IMR-90 (cell line): Measurements from ENCODE around the gene SHISAL1. TPM values are rescaled to one million over a fixed set of nuclear protein-coding genes. Genes with fewer than 3 reads are reported as not detected.

ENCODE experiments used
- ATAC-seq: fragments of 200-7000 bp; cut with Tn5 transposase; 2 replicates; pipeline ENCODE4 v1.9.1; 2020; ENCODE audit warnings: low read depth, mild to moderate bottlenecking, moderate library complexity
- BruUV-seq: library from RNA; stranded (reverse); fragments of 400-500 nt; replicated peaks from 2 replicates; lab custom pipeline; 2021; lab: Mats Ljungman, UMichigan
- CTCF ChIA-PET: fragments of 300-600 bp; formaldehyde crosslinking; extraction: SDS; loops from one replicate; lab custom pipeline; 2021; ENCODE audit warnings: antibody characterized with exemption; lab: Yijun Ruan, JAX
- POLR2A ChIA-PET: fragments of 300-600 bp; sonication (Branson Sonifier 250); formaldehyde crosslinking; loops from one replicate; lab custom pipeline; 2022; ENCODE audit warnings: antibody characterized with exemption; ENCODE audit not compliant: unreplicated experiment; lab: Charles Lee
- DNase-seq: peaks from one replicate; pipeline ENCODE4 v3.0.0; 2013
- H2AFZ ChIP-seq: replicated peaks from 2 replicates; pipeline ENCODE3; 2013; ENCODE audit warnings: low read length, mild to moderate bottlenecking; ENCODE audit not compliant: poor library complexity
- H2AK5ac ChIP-seq: 2 replicates; pipeline ENCODE4 v1.6.1; 2013; ENCODE audit warnings: low read depth, low read length, inconsistent platforms
- H2AK9ac ChIP-seq: replicated peaks from 2 replicates; pipeline ENCODE3; 2013; ENCODE audit warnings: mild to moderate bottlenecking, low read depth, low read length, moderate library complexity; ENCODE audit not compliant: poor library complexity
- H2BK120ac ChIP-seq: 2 replicates; pipeline ENCODE4 v1.6.1; 2013; ENCODE audit warnings: low read depth, low read length, inconsistent platforms
- H2BK15ac ChIP-seq: 3 replicates; pipeline ENCODE4 v1.6.1; 2013; ENCODE audit warnings: low read depth, low read length, inconsistent platforms
- H2BK20ac ChIP-seq: 2 replicates; pipeline ENCODE4 v1.6.1; 2013; ENCODE audit warnings: low read depth, mild to moderate bottlenecking, inconsistent platforms, low read length, moderate library complexity
- H2BK5ac ChIP-seq: 2 replicates; pipeline ENCODE4 v1.6.1; 2013; ENCODE audit warnings: mild to moderate bottlenecking, low read depth, low read length, inconsistent platforms; ENCODE audit not compliant: poor library complexity, severe bottlenecking
- H3K14ac ChIP-seq: replicated peaks from 2 replicates; pipeline ENCODE4 v1.6.1; 2013; ENCODE audit warnings: low read depth, low read length, inconsistent platforms
- H3K18ac ChIP-seq: 2 replicates; pipeline ENCODE4 v1.6.1; 2013; ENCODE audit warnings: low read depth, low read length, control low read depth
- H3K23ac ChIP-seq: 2 replicates; pipeline ENCODE4 v1.6.1; 2013; ENCODE audit warnings: low read depth, low read length, inconsistent platforms
- H3K27ac ChIP-seq: 2 replicates; pipeline ENCODE4 v1.5.1; 2013; ENCODE audit warnings: mild to moderate bottlenecking, control low read depth, low read length; ENCODE audit not compliant: insufficient read depth
- H3K27me3 ChIP-seq: 2 replicates; pipeline ENCODE4 v1.6.1; 2013; ENCODE audit warnings: low read length; ENCODE audit not compliant: control insufficient read depth, insufficient read depth
- H3K36me3 ChIP-seq: 2 replicates; pipeline ENCODE4 v1.6.1; 2013; ENCODE audit warnings: low read length, mixed read lengths; ENCODE audit not compliant: control insufficient read depth, insufficient read depth
- H3K4ac ChIP-seq: 2 replicates; pipeline ENCODE4 v1.6.1; 2013; ENCODE audit warnings: low read depth, low read length, inconsistent platforms
- H3K4me1 ChIP-seq: 2 replicates; pipeline ENCODE4 v1.6.1; 2013; ENCODE audit warnings: low read length, mixed read lengths; ENCODE audit not compliant: control insufficient read depth, insufficient read depth
- H3K4me2 ChIP-seq: 2 replicates; pipeline ENCODE4 v1.6.1; 2013; ENCODE audit warnings: low read depth, mild to moderate bottlenecking, control low read depth, low read length, moderate library complexity
- H3K4me3 ChIP-seq: 2 replicates; pipeline ENCODE4 v1.5.1; 2013; ENCODE audit warnings: low read depth, mild to moderate bottlenecking, control low read depth, low read length, moderate library complexity; ENCODE audit not compliant: insufficient read depth
- H3K56ac ChIP-seq: 2 replicates; pipeline ENCODE4 v1.6.1; 2013; ENCODE audit warnings: low read length, inconsistent platforms; ENCODE audit not compliant: insufficient read depth; ENCODE audit errors: extremely low read depth
- H3K79me1 ChIP-seq, 2 experiments: 2 replicates each; pipeline ENCODE4 v1.6.1; 2013; ENCODE audit warnings: low read length in 2 of 2, inconsistent platforms in 1 of 2, low read depth in 1 of 2
- H3K9ac ChIP-seq: 2 replicates; pipeline ENCODE4 v1.6.1; 2013; ENCODE audit warnings: low read depth, low read length, control low read depth
- H3K9me1 ChIP-seq: 2 replicates; pipeline ENCODE4 v1.6.1; 2013; ENCODE audit warnings: low read length, inconsistent platforms; ENCODE audit not compliant: insufficient read depth
- H3K9me3 ChIP-seq: 2 replicates; pipeline ENCODE4 v1.6.1; 2013; ENCODE audit warnings: low read length; ENCODE audit not compliant: control insufficient read depth, insufficient read depth
- H4K20me1 ChIP-seq: 2 replicates; pipeline ENCODE4 v1.6.1; 2013; ENCODE audit warnings: low read length, inconsistent platforms; ENCODE audit not compliant: insufficient read depth
- H4K5ac ChIP-seq: 2 replicates; pipeline ENCODE4 v1.6.1; 2013; ENCODE audit warnings: mild to moderate bottlenecking, low read depth, low read length, control low read depth
- H4K8ac ChIP-seq, 2 experiments: 2 replicates each; pipeline ENCODE4 v1.6.1; 2013; ENCODE audit warnings: low read depth in 2 of 2, low read length in 2 of 2, control low read depth in 1 of 2, inconsistent platforms in 1 of 2
- H4K91ac ChIP-seq: 2 replicates; pipeline ENCODE4 v1.6.1; 2013; ENCODE audit warnings: low read depth, low read length, inconsistent platforms; ENCODE audit not compliant: insufficient read depth
- BHLHE40 ChIP-seq: fragments of 150-350 bp; IDR thresholded peaks from 2 replicates; pipeline ENCODE4 v1.6.1; 2016; ENCODE audit warnings: mild to moderate bottlenecking, low read depth, low read length
- CEBPB ChIP-seq: IDR thresholded peaks from 2 replicates; pipeline ENCODE4 v1.6.1; 2012; ENCODE audit warnings: low read depth, low read length, improper control_type of control experiment
- CHD1 ChIP-seq: IDR thresholded peaks from 2 replicates; pipeline ENCODE4 v1.6.1; 2012; ENCODE audit warnings: low read depth, low read length, improper control_type of control experiment
- FOS ChIP-seq: fragments of 150-350 bp; IDR thresholded peaks from 2 replicates; pipeline ENCODE4 v1.6.1; 2016; ENCODE audit warnings: low read depth, low read length
- MAFK ChIP-seq: IDR thresholded peaks from 2 replicates; pipeline ENCODE4 v1.6.1; 2012; ENCODE audit warnings: low read depth, low read length, improper control_type of control experiment
- MAZ ChIP-seq: IDR thresholded peaks from 2 replicates; pipeline ENCODE4 v1.6.1; 2012; ENCODE audit warnings: low read depth, mild to moderate bottlenecking, low read length, improper control_type of control experiment, moderate library complexity, borderline replicate concordance
- MXI1 ChIP-seq: IDR thresholded peaks from 2 replicates; pipeline ENCODE4 v1.6.1; 2012; ENCODE audit warnings: low read depth, mild to moderate bottlenecking, low read length, moderate library complexity, borderline replicate concordance
- NFE2L2 ChIP-seq: fragments of 150-350 bp; IDR thresholded peaks from 2 replicates; pipeline ENCODE4 v1.6.1; 2016; ENCODE audit warnings: low read depth, mild to moderate bottlenecking, low read length
- POLR2A ChIP-seq: IDR thresholded peaks from 2 replicates; pipeline ENCODE4 v1.6.1; 2012; ENCODE audit warnings: mild to moderate bottlenecking, low read depth, low read length
- RAD21 ChIP-seq: IDR thresholded peaks from 2 replicates; pipeline ENCODE4 v1.6.1; 2012; ENCODE audit warnings: low read length, improper control_type of control experiment
- RCOR1 ChIP-seq: IDR thresholded peaks from 2 replicates; pipeline ENCODE4 v1.6.1; 2012; ENCODE audit warnings: mild to moderate bottlenecking, low read length, improper control_type of control experiment; ENCODE audit not compliant: insufficient replicate concordance
- RFX5 ChIP-seq: IDR thresholded peaks from 2 replicates; pipeline ENCODE4 v1.8.0; 2012; ENCODE audit warnings: low read depth, mild to moderate bottlenecking, low read length, moderate library complexity
- SMC3 ChIP-seq: fragments of 150-350 bp; IDR thresholded peaks from 2 replicates; pipeline ENCODE4 v1.6.1; 2016; ENCODE audit warnings: low read depth, mild to moderate bottlenecking, antibody characterized with exemption, low read length, moderate library complexity
- WGBS, 2 experiments: methylation state at CpG; one replicate each; pipeline versions ENCODE4 v1.1.5 to v1.1.7; 2013; ENCODE audit warnings: missing lambda C conversion rate in 2 of 2; ENCODE audit not compliant: insufficient read length in 1 of 2; ENCODE audit errors: extremely low coverage in 2 of 2; 5-methylcytosine and 5-hydroxymethylcytosine counted together
- dilution Hi-C: fragments of 300-500 bp; cut with HindIII; formaldehyde crosslinking; loops from one replicate; pipeline ENCODE4 v1.14.3; 2018; ENCODE audit warnings: low sequenced_read_pairs; ENCODE audit not compliant: unreplicated experiment
- in situ Hi-C: fragments of 300-500 bp; cut with MboI; formaldehyde crosslinking; loops from 3 replicates; pipeline ENCODE4 v1.14.3; 2019; ENCODE audit warnings: low sequenced_read_pairs, inconsistent platforms, mixed read lengths
- intact Hi-C: fragments of 100-400 bp; cut with micrococcal nuclease; formaldehyde crosslinking; loops from 2 replicates; pipeline ENCODE4 v1.10.0; 2022
- polyA plus RNA-seq, 3 experiments: library from polyadenylated mRNA; depleted of rRNA; stranded (reverse); fragments of >200 nt; gene quantifications; 2 replicates each; pipeline ENCODE4 v1.2.3, GENCODE V29; 2012; ENCODE audit warnings: low replicate concordance in 1 of 3
- total RNA-seq: library from RNA; depleted of rRNA; stranded (reverse); fragments of >200 nt; gene quantifications from 2 replicates; pipeline ENCODE4 v1.2.3, GENCODE V29; 2012
- TF ChIP-seq, protein P1 (sequence below): conservative IDR thresholded peaks from 2 replicates; pipeline ENCODE4 v1.5.1; 2012; ENCODE audit warnings: mild to moderate bottlenecking, low read depth, low read length, improper control_type of control experiment
- TF ChIP-seq, protein P2 (sequence below): fragments of 150-350 bp; IDR thresholded peaks from 2 replicates; pipeline ENCODE4 v1.6.1; 2017; ENCODE audit warnings: mild to moderate bottlenecking, antibody characterized with exemption, low read length, low read depth
- TF ChIP-seq, protein P3 (sequence below): fragments of 150-350 bp; IDR thresholded peaks from 2 replicates; pipeline ENCODE4 v1.6.1; 2016; ENCODE audit warnings: low read depth, mild to moderate bottlenecking, low read length, moderate library complexity, borderline replicate concordance

The SHISAL1 gene
- total and polyA plus RNA-seq, 2 of the 4 experiments (the other 2 are of a cell fraction): 1.0 to 1.4 TPM

DNA sequence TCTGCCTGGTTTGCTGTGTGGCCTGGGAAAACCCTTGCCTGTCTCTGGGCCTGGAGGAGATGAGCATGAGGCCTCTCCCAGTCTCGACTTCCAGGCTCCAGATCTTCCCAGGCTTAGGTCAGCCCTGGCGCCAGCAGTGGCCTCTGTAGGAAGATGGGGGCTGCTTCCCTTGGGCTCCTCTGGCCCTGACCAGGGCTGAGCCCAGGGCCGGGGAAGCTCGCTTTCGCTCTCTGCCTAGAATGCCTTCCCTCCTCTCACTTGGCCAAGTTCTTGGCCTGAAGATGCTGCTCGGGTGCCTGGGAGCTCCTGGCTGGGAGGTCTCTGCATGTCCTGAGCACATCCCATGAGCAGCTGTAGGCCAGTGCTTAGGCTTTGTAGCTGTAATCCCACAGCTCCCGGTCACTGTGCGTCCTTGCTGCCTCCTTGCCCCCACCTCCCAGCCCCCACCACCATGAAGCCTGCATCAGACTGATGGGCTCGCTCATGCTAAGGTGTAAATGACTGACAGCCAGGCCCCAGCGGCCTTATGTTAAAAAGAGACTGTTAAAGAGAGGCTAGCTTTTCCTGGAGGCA, 25.5 kb downstream of the SHISAL1 start:
- H4K8ac ChIP-seq: no peak overlapping the region
- H3K9ac ChIP-seq: no peak overlapping the region
- no peak overlapping the region for H3K4me2 ChIP-seq
- no peak overlapping the region for H2BK20ac ChIP-seq
- H3K4me3 ChIP-seq: no peak overlapping the region
- in situ Hi-C loops (no loop called here), dilution Hi-C loops (no loop called here), intact Hi-C loops (no loop called here)
- no peak for ATAC-seq
- no peak overlapping the region for H2BK15ac ChIP-seq
- peaks cover 11% of the 10 kb centered on the region for H3K4me1 ChIP-seq
- no peaks in the 10 kb centered on the region; the same call in 1 of the 2 replicates for H3K9me1 ChIP-seq
- H2AFZ ChIP-seq: no peak overlapping the region
- peaks cover 1% of the 10 kb centered on the region; the same call in 1 of the 2 replicates for H3K36me3 ChIP-seq
- H4K20me1 ChIP-seq: no peaks in the 10 kb centered on the region
- ChIA-PET POLR2A (no interaction called here), CTCF (no interaction called here)
- H3K79me1 ChIP-seq: no peaks in the 10 kb centered on the region
- no peak overlapping the region for H2BK120ac ChIP-seq
- H2BK5ac ChIP-seq: no peak overlapping the region
- no peak for DNase-seq
- no peak overlapping the region for H2AK5ac ChIP-seq
- H3K23ac ChIP-seq: no peak overlapping the region
- no peak overlapping the region for H3K18ac ChIP-seq
- H3K14ac ChIP-seq: no peak overlapping the region
- WGBS, 2 experiments: 87% methylated on average over 3 of the region's 10 CpGs; no CpG with 5 or more reads in 1 of the 2 experiments
- no peak overlapping the region for H3K56ac ChIP-seq
- H2AK9ac ChIP-seq: peak overlapping the region; percentile 15
- no TSS peak for BruUV-seq
- no peak overlapping the region for H4K91ac ChIP-seq
- no peak overlapping the region for H3K4ac ChIP-seq
- TF ChIP-seq MAFK (no peak), RAD21 (no peak), BHLHE40 (no peak), POLR2A (no peak), CHD1 (no peak), MXI1 (no peak), CEBPB (no peak), FOS (no peak), MAZ (no peak), SMC3 (no peak), NFE2L2 (no peak), RFX5 (no peak), RCOR1 (no peak)
- TF ChIP-seq, protein P1, sequence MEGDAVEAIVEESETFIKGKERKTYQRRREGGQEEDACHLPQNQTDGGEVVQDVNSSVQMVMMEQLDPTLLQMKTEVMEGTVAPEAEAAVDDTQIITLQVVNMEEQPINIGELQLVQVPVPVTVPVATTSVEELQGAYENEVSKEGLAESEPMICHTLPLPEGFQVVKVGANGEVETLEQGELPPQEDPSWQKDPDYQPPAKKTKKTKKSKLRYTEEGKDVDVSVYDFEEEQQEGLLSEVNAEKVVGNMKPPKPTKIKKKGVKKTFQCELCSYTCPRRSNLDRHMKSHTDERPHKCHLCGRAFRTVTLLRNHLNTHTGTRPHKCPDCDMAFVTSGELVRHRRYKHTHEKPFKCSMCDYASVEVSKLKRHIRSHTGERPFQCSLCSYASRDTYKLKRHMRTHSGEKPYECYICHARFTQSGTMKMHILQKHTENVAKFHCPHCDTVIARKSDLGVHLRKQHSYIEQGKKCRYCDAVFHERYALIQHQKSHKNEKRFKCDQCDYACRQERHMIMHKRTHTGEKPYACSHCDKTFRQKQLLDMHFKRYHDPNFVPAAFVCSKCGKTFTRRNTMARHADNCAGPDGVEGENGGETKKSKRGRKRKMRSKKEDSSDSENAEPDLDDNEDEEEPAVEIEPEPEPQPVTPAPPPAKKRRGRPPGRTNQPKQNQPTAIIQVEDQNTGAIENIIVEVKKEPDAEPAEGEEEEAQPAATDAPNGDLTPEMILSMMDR: no peak
- TF ChIP-seq, protein P2, sequence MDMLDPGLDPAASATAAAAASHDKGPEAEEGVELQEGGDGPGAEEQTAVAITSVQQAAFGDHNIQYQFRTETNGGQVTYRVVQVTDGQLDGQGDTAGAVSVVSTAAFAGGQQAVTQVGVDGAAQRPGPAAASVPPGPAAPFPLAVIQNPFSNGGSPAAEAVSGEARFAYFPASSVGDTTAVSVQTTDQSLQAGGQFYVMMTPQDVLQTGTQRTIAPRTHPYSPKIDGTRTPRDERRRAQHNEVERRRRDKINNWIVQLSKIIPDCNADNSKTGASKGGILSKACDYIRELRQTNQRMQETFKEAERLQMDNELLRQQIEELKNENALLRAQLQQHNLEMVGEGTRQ: no peak
- TF ChIP-seq, protein P3, sequence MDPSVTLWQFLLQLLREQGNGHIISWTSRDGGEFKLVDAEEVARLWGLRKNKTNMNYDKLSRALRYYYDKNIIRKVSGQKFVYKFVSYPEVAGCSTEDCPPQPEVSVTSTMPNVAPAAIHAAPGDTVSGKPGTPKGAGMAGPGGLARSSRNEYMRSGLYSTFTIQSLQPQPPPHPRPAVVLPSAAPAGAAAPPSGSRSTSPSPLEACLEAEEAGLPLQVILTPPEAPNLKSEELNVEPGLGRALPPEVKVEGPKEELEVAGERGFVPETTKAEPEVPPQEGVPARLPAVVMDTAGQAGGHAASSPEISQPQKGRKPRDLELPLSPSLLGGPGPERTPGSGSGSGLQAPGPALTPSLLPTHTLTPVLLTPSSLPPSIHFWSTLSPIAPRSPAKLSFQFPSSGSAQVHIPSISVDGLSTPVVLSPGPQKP: no peak
- H3K27me3 ChIP-seq: no peaks in the 10 kb centered on the region
- no peak overlapping the region for H3K27ac ChIP-seq
- H4K5ac ChIP-seq: no peak overlapping the region
- H3K9me3 ChIP-seq: no peaks in the 10 kb centered on the region
